Endothelial cell of umbilical vein (primary cell): ENCODE measurements around the gene TERT. TPM values are rescaled to one million over a fixed set of nuclear protein-coding genes. Genes with fewer than 3 reads are reported as not detected.

Experiments used
- BruUV-seq: library from RNA; stranded (reverse); fragments of 400-500 nt; replicated peaks from 2 replicates; lab custom pipeline; 2021; lab: Mats Ljungman, UMichigan
- CTCF ChIA-PET: fragments of 300-600, 350-600 bp; sonication (Branson Sonifier 250); formaldehyde crosslinking; loops from one replicate; lab custom pipeline; 2021; ENCODE audit warnings: antibody characterized with exemption, inconsistent platforms; lab: Charles Lee
- POLR2A ChIA-PET: fragments of 300-600, 350-600 bp; sonication (Branson Sonifier 250); formaldehyde crosslinking; loops from one replicate; lab custom pipeline; 2021; ENCODE audit warnings: antibody characterized with exemption, inconsistent platforms; lab: Charles Lee
- DNase-seq: peaks from one replicate; pipeline ENCODE4 v3.0.0-alpha.2; 2011; ENCODE audit warnings: low read depth, low spot score
- FAIRE-seq: peaks from 2 replicates; lab custom pipeline; 2011; peaks lifted over from hg19 to GRCh38; lab: Jason Lieb, UNC
- H2AFZ ChIP-seq: 2 replicates; pipeline ENCODE4 v1.6.0; 2012; ENCODE audit warnings: low read depth, low read length, control low read depth, inconsistent platforms
- H3K27ac ChIP-seq: 2 replicates; pipeline ENCODE4 v1.5.1; 2011; ENCODE audit warnings: low read depth, mild to moderate bottlenecking, control low read depth, low read length, moderate library complexity; ENCODE audit not compliant: insufficient read depth
- H3K27me3 ChIP-seq, 2 experiments: 2 replicates each; pipeline versions ENCODE4 v1.6.0 to v1.6.1; 2011; ENCODE audit warnings: low read length in 2 of 2, mixed read lengths in 1 of 2; ENCODE audit not compliant: control insufficient read depth in 2 of 2, insufficient read depth in 2 of 2
- H3K36me3 ChIP-seq, 2 experiments: 2 replicates in 1 of 2; 3 replicates in 1 of 2; pipeline ENCODE4 v1.5.1; 2011; ENCODE audit warnings: low read length in 2 of 2, mild to moderate bottlenecking in 1 of 2, moderate library complexity in 1 of 2; ENCODE audit not compliant: control insufficient read depth in 2 of 2, insufficient read depth in 2 of 2; ENCODE audit errors: extremely low read depth in 1 of 2
- H3K4me1 ChIP-seq: 3 replicates; pipeline ENCODE4 v1.5.1; 2011; ENCODE audit warnings: mild to moderate bottlenecking, low read length; ENCODE audit not compliant: control insufficient read depth, insufficient read depth; ENCODE audit errors: extremely low read depth
- H3K4me2 ChIP-seq: 2 replicates; pipeline ENCODE4 v1.6.1; 2011; ENCODE audit warnings: low read length, control low read depth, mixed read lengths; ENCODE audit not compliant: insufficient read depth
- H3K4me3 ChIP-seq, 3 experiments: fragments of 200-600 bp in 1 of 3; sonication (generic), shearing (Covaris generic) in 1 of 3; replicated peaks in 1 of 3; 2 replicates each; pipeline ENCODE4 v1.5.1; 2011 to 2016; ENCODE audit warnings: control low read depth in 3 of 3, low read length in 3 of 3, mild to moderate bottlenecking in 2 of 3, inconsistent platforms in 1 of 3, low read depth in 1 of 3, moderate library complexity in 1 of 3; ENCODE audit not compliant: insufficient read depth in 1 of 3
- H3K79me2 ChIP-seq: 2 replicates; pipeline ENCODE4 v1.6.0; 2012; ENCODE audit warnings: low read length, inconsistent platforms; ENCODE audit not compliant: control insufficient read depth, insufficient read depth
- H3K9ac ChIP-seq: replicated peaks from 2 replicates; pipeline ENCODE3; 2011; ENCODE audit warnings: low read length, control low read depth; ENCODE audit not compliant: insufficient read depth; ENCODE audit errors: extremely low read depth
- H3K9me1 ChIP-seq: replicated peaks from 3 replicates; pipeline ENCODE4 v1.6.0; 2011; ENCODE audit warnings: mild to moderate bottlenecking, low read length; ENCODE audit not compliant: control insufficient read depth, insufficient read depth; ENCODE audit errors: extremely low read depth
- H3K9me3 ChIP-seq: replicated peaks from 2 replicates; pipeline ENCODE4 v1.5.1; 2012; ENCODE audit warnings: low read length, inconsistent platforms; ENCODE audit not compliant: control insufficient read depth, insufficient read depth
- H4K20me1 ChIP-seq: replicated peaks from 2 replicates; pipeline ENCODE3; 2011; ENCODE audit warnings: mild to moderate bottlenecking, low read length; ENCODE audit not compliant: control insufficient read depth, insufficient read depth; ENCODE audit errors: extremely low read depth
- EZH2 ChIP-seq: IDR thresholded peaks from 2 replicates; pipeline ENCODE4 v1.6.1; 2012; ENCODE audit warnings: borderline replicate concordance, low read depth, mild to moderate bottlenecking, moderate library complexity, low read length, inconsistent platforms; ENCODE audit not compliant: severe bottlenecking
- FOS ChIP-seq: IDR thresholded peaks from 2 replicates; pipeline ENCODE4 v1.6.1; 2011; ENCODE audit warnings: mild to moderate bottlenecking, low read length, moderate library complexity, borderline replicate concordance; ENCODE audit not compliant: insufficient read depth
- GATA2 ChIP-seq: IDR thresholded peaks from 2 replicates; pipeline ENCODE4 v1.7.0; 2011; ENCODE audit warnings: low read depth, mild to moderate bottlenecking, moderate library complexity, mixed read lengths, low read length; ENCODE audit not compliant: insufficient read length, insufficient read depth
- JUN ChIP-seq: IDR thresholded peaks from 2 replicates; pipeline ENCODE4 v1.6.1; 2011; ENCODE audit warnings: borderline replicate concordance, low read depth; ENCODE audit not compliant: insufficient read length, insufficient read depth
- MYC ChIP-seq: IDR thresholded peaks from one replicate; pipeline ENCODE4 v1.6.1; 2011; ENCODE audit warnings: mild to moderate bottlenecking, low read depth, low read length
- POLR2A ChIP-seq: IDR thresholded peaks from 2 replicates; pipeline ENCODE4 v1.6.1; 2012; ENCODE audit warnings: low read depth, mild to moderate bottlenecking, control low read depth, low read length
- POLR2AphosphoS5 ChIP-seq: IDR thresholded peaks from 2 replicates; pipeline ENCODE4 v1.6.1; 2012; ENCODE audit warnings: low read depth, mild to moderate bottlenecking, control low read depth, low read length, moderate library complexity; ENCODE audit not compliant: insufficient read depth
- dilution Hi-C: fragments of 300-500 bp; cut with MboI; formaldehyde crosslinking; loops from one replicate; pipeline ENCODE4 v1.15.0; 2019; ENCODE audit warnings: low sequenced_read_pairs; ENCODE audit not compliant: extremely low pct_ligation_motif_present
- intact Hi-C: fragments of 100-400 bp; cut with micrococcal nuclease; formaldehyde crosslinking; loops from one replicate; pipeline ENCODE4 v1.10.0; 2022
- polyA plus RNA-seq, 4 experiments: library from polyadenylated mRNA; depleted of rRNA in 3 of 4; stranded (reverse) in 3 of 4; unstranded in 1 of 4; fragments of >200 nt; gene quantifications; 2 replicates each; pipeline versions ENCODE4 v1.2.1 to v1.2.3, GENCODE V29; 2011 to 2012; ENCODE audit warnings: missing spikeins in 1 of 4
- total RNA-seq: library from RNA; stranded (reverse); gene quantifications from 2 replicates; pipeline ENCODE4 v1.2.3, GENCODE V29; 2021
- TF ChIP-seq, protein P1 (sequence below), 2 donors: IDR thresholded peaks; 1 replicate in 1 of 2; 2 replicates in 1 of 2; pipeline ENCODE4 v1.5.1; 2011; ENCODE audit warnings: low read length in 2 of 2, mild to moderate bottlenecking in 2 of 2, moderate library complexity in 2 of 2, control low read depth in 1 of 2, inconsistent platforms in 1 of 2, low read depth in 1 of 2; ENCODE audit not compliant: insufficient read depth in 1 of 2; ENCODE audit errors: extremely low read depth in 1 of 2
- TF ChIP-seq, protein P2 (sequence below): IDR thresholded peaks from 2 replicates; pipeline ENCODE4 v1.6.1; 2011; ENCODE audit not compliant: insufficient read depth, insufficient read length

Gene TERT
- total and polyA plus RNA-seq, 2 donors (not counting 3 experiments of a cell fraction or from before 2014, with no cell fraction given), result 0.04 TPM; not detected in 1

DNA sequence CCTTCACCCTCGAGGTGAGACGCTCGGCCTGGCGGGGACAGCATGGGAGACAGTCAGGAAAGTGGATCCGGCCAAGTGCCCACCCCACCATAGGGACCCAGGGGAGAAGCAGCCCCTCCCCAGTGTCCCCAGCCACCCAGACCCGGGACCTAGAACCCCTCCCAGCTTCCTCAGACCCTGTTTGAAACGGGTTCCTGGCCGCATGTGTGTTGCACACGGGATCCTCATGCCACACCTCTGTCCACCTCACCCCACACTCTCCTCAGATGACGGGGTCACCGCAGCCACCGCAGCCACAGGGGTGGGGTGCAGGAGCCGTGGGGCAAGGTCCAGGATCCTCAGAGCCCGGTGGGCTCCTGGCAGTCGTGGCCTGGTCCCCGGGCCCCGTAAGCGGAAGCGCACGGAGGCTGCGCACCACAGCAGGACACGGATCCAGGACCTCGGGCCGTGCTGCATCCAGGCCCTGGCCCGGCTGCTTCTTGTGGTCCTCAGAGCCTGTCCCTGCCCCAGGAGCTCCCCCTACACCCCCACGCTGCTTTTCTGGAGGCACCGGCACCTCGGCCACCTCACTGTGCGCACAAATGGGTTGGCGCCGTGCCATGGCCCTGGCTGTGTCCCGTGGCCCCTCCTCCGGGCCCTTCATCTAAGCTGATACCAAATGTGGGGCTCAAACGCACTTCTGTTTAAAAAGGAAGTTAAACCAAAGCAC, 15.3 kb downstream of the TERT start:
- no peaks in the 10 kb centered on the region for H3K4me1 ChIP-seq
- no peak overlapping the region for H2AFZ ChIP-seq
- H3K4me3 ChIP-seq, result no peak overlapping the region
- H3K79me2 ChIP-seq, result no peaks in the 10 kb centered on the region
- no peaks in the 10 kb centered on the region for H3K36me3 ChIP-seq
- H3K27me3 ChIP-seq, result no peaks in the 10 kb centered on the region
- no peak for DNase-seq
- H3K9ac ChIP-seq, result no peak overlapping the region
- H3K27ac ChIP-seq, result no peak overlapping the region
- dilution Hi-C loops, result no loop called here
- CTCF ChIA-PET, result no interaction called here
- no TSS peak for BruUV-seq
- H3K4me2 ChIP-seq, result no peak overlapping the region
- no peaks in the 10 kb centered on the region for H3K9me1 ChIP-seq
- POLR2A ChIA-PET, result no interaction called here
- H3K9me3 ChIP-seq, result no peaks in the 10 kb centered on the region
- FAIRE-seq, result no peak
- TF ChIP-seq GATA2 (no peak), JUN (no peak), FOS (no peak), POLR2AphosphoS5 (no peak), MYC (no peak), POLR2A (no peak), EZH2 (no peak)
- TF ChIP-seq, protein P1, sequence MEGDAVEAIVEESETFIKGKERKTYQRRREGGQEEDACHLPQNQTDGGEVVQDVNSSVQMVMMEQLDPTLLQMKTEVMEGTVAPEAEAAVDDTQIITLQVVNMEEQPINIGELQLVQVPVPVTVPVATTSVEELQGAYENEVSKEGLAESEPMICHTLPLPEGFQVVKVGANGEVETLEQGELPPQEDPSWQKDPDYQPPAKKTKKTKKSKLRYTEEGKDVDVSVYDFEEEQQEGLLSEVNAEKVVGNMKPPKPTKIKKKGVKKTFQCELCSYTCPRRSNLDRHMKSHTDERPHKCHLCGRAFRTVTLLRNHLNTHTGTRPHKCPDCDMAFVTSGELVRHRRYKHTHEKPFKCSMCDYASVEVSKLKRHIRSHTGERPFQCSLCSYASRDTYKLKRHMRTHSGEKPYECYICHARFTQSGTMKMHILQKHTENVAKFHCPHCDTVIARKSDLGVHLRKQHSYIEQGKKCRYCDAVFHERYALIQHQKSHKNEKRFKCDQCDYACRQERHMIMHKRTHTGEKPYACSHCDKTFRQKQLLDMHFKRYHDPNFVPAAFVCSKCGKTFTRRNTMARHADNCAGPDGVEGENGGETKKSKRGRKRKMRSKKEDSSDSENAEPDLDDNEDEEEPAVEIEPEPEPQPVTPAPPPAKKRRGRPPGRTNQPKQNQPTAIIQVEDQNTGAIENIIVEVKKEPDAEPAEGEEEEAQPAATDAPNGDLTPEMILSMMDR (IDR thresholded peaks at IDR 0.05; ENCODE audit: extremely low read depth in 1 of 2, insufficient read depth in 1 of 2, low read depth in 1 of 2, low read length in 2 of 2), result no peak
- TF ChIP-seq, protein P2, sequence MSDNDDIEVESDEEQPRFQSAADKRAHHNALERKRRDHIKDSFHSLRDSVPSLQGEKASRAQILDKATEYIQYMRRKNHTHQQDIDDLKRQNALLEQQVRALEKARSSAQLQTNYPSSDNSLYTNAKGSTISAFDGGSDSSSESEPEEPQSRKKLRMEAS, result no peak
- H4K20me1 ChIP-seq, result no peaks in the 10 kb centered on the region
- intact Hi-C loops, result no loop called here
